SK-N-SH (cell line): ENCODE data around the gene ERI3.

Experiments used
- POLR2AphosphoS5 ChIP-seq: IDR thresholded peaks from 2 replicates; pipeline ENCODE4 v1.6.1; 2012; ENCODE audit warnings: low read depth, low read length
- TF ChIP-seq, protein P1 (sequence below): fragments of 200-600 bp; sonication (generic); IDR thresholded peaks from 2 replicates; pipeline ENCODE4 v1.6.1; 2017; ENCODE audit warnings: antibody characterized with exemption, mild to moderate bottlenecking, moderate library complexity
- TF ChIP-seq, protein P2 (sequence below): fragments of 150-350 bp; IDR thresholded peaks from 2 replicates; pipeline ENCODE4 v1.6.1; 2016; ENCODE audit warnings: mild to moderate bottlenecking, low read depth, low read length

DNA sequence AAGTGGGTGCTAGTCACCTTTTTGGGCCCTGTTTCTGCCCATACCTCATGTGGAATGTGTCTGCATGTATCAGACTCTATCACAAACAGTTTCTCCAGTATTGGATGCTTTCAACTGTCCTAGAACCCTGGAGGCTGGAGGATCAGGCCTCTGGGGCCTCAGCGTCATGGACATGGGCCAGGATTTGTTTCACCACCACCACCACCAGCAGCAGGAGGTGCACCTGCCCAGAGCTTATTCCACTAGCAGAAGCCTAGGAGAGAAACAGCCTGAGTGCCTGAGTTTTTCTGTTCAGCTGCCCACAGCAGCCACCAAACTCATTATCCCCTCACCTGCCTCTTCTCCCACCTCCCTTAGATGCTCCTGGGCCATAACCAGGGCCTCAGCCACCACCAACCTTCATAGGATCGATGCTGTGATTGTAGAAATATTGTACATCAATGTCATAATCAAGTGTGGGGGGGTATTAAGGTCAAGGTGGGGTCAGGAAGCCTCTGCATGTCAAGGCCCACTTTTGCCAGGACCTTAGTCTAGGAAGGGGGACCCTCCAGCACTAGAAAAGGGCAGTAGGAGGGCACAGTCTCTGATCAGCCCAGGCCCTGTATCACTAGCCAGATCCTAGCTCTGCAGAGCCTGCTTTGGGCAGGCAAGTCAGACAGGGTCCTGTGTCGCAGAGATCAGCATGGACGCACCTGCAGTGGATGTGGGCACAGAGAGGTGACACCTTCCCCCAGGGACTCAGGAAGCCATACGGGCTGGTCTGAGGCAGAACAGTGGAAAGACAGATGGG, 132.5 kb downstream of the ERI3 start:
- TF ChIP-seq, protein P1, sequence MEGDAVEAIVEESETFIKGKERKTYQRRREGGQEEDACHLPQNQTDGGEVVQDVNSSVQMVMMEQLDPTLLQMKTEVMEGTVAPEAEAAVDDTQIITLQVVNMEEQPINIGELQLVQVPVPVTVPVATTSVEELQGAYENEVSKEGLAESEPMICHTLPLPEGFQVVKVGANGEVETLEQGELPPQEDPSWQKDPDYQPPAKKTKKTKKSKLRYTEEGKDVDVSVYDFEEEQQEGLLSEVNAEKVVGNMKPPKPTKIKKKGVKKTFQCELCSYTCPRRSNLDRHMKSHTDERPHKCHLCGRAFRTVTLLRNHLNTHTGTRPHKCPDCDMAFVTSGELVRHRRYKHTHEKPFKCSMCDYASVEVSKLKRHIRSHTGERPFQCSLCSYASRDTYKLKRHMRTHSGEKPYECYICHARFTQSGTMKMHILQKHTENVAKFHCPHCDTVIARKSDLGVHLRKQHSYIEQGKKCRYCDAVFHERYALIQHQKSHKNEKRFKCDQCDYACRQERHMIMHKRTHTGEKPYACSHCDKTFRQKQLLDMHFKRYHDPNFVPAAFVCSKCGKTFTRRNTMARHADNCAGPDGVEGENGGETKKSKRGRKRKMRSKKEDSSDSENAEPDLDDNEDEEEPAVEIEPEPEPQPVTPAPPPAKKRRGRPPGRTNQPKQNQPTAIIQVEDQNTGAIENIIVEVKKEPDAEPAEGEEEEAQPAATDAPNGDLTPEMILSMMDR = no peak
- TF ChIP-seq, protein P2, sequence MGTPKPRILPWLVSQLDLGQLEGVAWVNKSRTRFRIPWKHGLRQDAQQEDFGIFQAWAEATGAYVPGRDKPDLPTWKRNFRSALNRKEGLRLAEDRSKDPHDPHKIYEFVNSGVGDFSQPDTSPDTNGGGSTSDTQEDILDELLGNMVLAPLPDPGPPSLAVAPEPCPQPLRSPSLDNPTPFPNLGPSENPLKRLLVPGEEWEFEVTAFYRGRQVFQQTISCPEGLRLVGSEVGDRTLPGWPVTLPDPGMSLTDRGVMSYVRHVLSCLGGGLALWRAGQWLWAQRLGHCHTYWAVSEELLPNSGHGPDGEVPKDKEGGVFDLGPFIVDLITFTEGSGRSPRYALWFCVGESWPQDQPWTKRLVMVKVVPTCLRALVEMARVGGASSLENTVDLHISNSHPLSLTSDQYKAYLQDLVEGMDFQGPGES = no peak
- TF ChIP-seq POLR2AphosphoS5 = no peak
